Measurements from ENCODE around the gene IL24. TPM values are rescaled to one million over a fixed set of nuclear protein-coding genes. Genes with fewer than 3 reads are reported as not detected.

IL24 gene
- total RNA-seq, 1 experiment from 2014 or later = not detected

DNA sequence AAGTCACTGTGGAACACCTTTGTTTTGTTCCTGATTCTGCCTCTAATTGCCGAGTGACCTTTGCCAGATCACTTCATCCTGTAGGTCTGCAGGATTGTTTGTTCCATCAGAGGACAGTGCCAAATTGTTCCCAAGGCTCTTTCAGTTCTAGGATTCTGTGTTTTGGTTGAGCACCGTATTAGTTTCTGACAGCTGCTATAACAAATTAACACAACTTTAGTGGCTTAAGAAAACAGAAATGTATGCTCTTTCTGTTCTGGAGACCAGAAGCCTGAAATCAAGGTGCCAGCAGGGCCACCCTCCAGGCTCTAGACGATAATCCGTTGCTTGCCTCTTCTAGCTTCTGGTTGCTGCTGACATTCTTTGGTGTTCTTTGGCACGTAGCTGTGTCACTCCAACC is 52.4 kb downstream of the IL24 start:
- Histone ChIP-seq H3K79me2 (ENCODE audit: insufficient read depth, low read length) (no peaks in the 10 kb centered on the region), H3K9me2 (ENCODE audit: insufficient read depth) (no peaks in the 10 kb centered on the region), H3K4me2 (ENCODE audit: low read length) (no peak overlapping the region), H3K27me3 (ENCODE audit: insufficient read depth, low read length) (peaks cover 5% of the 10 kb centered on the region; the same call in 1 of the 2 replicates), H2AFZ (ENCODE audit: low read depth, low read length, poor library complexity, severe bottlenecking) (no peak overlapping the region), H3K9me3 (ENCODE audit: control insufficient read depth in 1 of 2, insufficient read depth in 1 of 2, low read depth in 1 of 2, low read length in 2 of 2) (no peaks in the 10 kb centered on the region), H3K36me3 (ENCODE audit: control insufficient read depth in 1 of 2, insufficient read depth in 2 of 2, low read length in 2 of 2) (no peaks in the 10 kb centered on the region), H3K4me1 (ENCODE audit: control insufficient read depth in 1 of 2, insufficient read depth in 2 of 2, low read length in 2 of 2) (no peaks in the 10 kb centered on the region), H4K20me1 (ENCODE audit: insufficient read depth) (no peaks in the 10 kb centered on the region), H3K4me3 (replicated peaks in 1 of 2; ENCODE audit: low read depth in 1 of 2, low read length in 2 of 2) (no peak overlapping the region), H3K27ac (ENCODE audit: low read depth, low read length) (no peak overlapping the region), H3K9ac (ENCODE audit: low read length) (no peak overlapping the region)
- ChIA-PET CTCF (no interaction called here), RAD21 (ENCODE audit: low non-redundant PET in 1 of 2, low total read pairs in 2 of 2, uncharacterized antibody in 2 of 2, unreplicated experiment in 2 of 2) (no interaction called here), POLR2A (no interaction called here)
- intact Hi-C loops (cut with micrococcal nuclease) = no loop called here
- ATAC-seq = no peak
- no TSS peak for BruUV-seq (replicated peaks)
- DNase-seq (ENCODE audit: low read depth, low spot score) = no peak
- TF ChIP-seq TCF7L2 (IDR thresholded peaks at IDR 0.05; ENCODE audit: borderline replicate concordance, extremely low read depth, insufficient read depth, insufficient read length) (no peak), EZH2 (IDR thresholded peaks at IDR 0.05) (no peak), POLR2AphosphoS5 (IDR thresholded peaks at IDR 0.05; ENCODE audit: low read depth, low read length) (no peak), FOSL1 (IDR thresholded peaks at IDR 0.05; ENCODE audit: low read depth) (no peak), POLR2A (IDR thresholded peaks at IDR 0.05; ENCODE audit: borderline replicate concordance, extremely low read depth, insufficient read depth, insufficient read length) (no peak), ELF1 (IDR thresholded peaks at IDR 0.05; ENCODE audit: borderline replicate concordance, low read depth) (no peak), CEBPB (IDR thresholded peaks at IDR 0.05; ENCODE audit: low read depth) (no peak), ZNF274 (IDR thresholded peaks at IDR 0.05; ENCODE audit: low read depth, low read length) (no peak)

DNA sequence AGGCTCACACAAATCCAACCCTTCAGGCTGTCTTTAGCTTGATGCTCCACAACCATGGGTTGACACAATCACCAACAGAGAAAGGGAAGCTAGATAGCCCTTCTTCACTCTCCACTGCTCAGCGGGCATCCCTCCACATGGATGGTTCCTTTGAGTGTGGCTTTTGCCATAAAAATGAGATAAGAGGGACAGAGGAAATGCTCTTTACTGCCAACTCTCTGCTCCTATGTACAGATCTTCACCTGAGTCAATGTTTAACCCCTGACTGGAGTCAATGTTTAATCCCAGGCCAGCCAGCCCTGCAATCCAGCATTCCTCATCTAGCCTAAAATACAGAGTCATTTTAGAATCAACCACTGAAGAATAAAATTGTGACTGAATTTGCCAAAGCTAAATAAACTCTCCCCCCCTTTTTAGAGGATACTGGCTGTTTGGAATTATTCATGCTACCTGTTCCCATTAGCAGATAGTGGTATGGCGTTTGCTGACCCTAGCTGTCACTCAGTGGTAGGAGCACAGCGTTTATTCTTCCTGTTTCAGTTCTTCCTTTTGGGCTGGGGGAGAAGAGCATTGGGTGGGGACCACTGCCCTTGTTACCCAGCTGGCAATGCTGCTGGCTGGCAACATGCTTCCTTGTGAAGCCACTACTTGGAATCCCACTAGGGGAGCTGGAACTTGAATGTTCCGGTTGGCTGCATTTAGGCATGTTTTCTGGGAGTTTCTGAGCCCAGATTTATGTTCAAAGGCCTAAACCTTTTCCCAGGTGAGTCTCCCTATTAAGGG is 54.3 kb downstream of the IL24 start:
- H3K9me3 ChIP-seq (ENCODE audit: control insufficient read depth in 1 of 2, insufficient read depth in 1 of 2, low read depth in 1 of 2, low read length in 2 of 2) = no peaks in the 10 kb centered on the region
- no peak overlapping the region for H3K27ac ChIP-seq (ENCODE audit: low read depth, low read length)
- H3K4me1 ChIP-seq (ENCODE audit: control insufficient read depth in 1 of 2, insufficient read depth in 2 of 2, low read length in 2 of 2) = no peaks in the 10 kb centered on the region
- H3K9ac ChIP-seq (ENCODE audit: low read length) = no peak overlapping the region
- intact Hi-C loops (cut with micrococcal nuclease) = no loop called here
- CTCF ChIA-PET = interaction anchor here (1.2 kb wide), 1 partner anchor 19 kb away, joined by 4 read pairs; no protein-coding TSS in a partner anchor
- no peaks in the 10 kb centered on the region for H4K20me1 ChIP-seq (ENCODE audit: insufficient read depth)
- H3K79me2 ChIP-seq (ENCODE audit: insufficient read depth, low read length) = no peaks in the 10 kb centered on the region
- H3K27me3 ChIP-seq (ENCODE audit: insufficient read depth, low read length) = no peaks in the 10 kb centered on the region
- ATAC-seq (no peak), DNase-seq (ENCODE audit: low read depth, low spot score) (no peak)
- H3K36me3 ChIP-seq (ENCODE audit: control insufficient read depth in 1 of 2, insufficient read depth in 2 of 2, low read length in 2 of 2) = no peaks in the 10 kb centered on the region
- no TSS peak for BruUV-seq (replicated peaks)
- RAD21 ChIA-PET (ENCODE audit: low non-redundant PET in 1 of 2, low total read pairs in 2 of 2, uncharacterized antibody in 2 of 2, unreplicated experiment in 2 of 2) = no interaction called here
- TF ChIP-seq, protein P1, sequence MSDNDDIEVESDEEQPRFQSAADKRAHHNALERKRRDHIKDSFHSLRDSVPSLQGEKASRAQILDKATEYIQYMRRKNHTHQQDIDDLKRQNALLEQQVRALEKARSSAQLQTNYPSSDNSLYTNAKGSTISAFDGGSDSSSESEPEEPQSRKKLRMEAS (IDR thresholded peaks at IDR 0.05) = no peak
- TF ChIP-seq SP1 (IDR thresholded peaks at IDR 0.05; ENCODE audit: low read depth) (no peak), JUND (IDR thresholded peaks at IDR 0.05) (no peak)
- no peak overlapping the region for H2AFZ ChIP-seq (ENCODE audit: low read depth, low read length, poor library complexity, severe bottlenecking)
- no peak overlapping the region for H3K4me2 ChIP-seq (ENCODE audit: low read length)
- POLR2A ChIA-PET = no interaction called here
- H3K9me2 ChIP-seq (ENCODE audit: insufficient read depth) = no peaks in the 10 kb centered on the region
- no peak overlapping the region for H3K4me3 ChIP-seq (replicated peaks in 1 of 2; ENCODE audit: low read depth in 1 of 2, low read length in 2 of 2)
